GM23248 (cell line): ENCODE data around the gene CTDP1. TPM values are rescaled to one million over a fixed set of nuclear protein-coding genes. Genes with fewer than 3 reads are reported as not detected.

Experiments used
- DNase-seq: peaks from one replicate; pipeline ENCODE4 v3.0.0-alpha.2; 2015
- H2AFZ ChIP-seq: fragments of 200-600 bp; sonication (generic); 2 replicates; pipeline ENCODE4 v1.6.1; 2016; ENCODE audit warnings: antibody characterized with exemption
- H3F3A ChIP-seq: fragments of 200-600 bp; sonication (generic); 2 replicates; pipeline ENCODE4 v1.6.1; 2016; ENCODE audit warnings: mild to moderate bottlenecking, antibody characterized with exemption, mixed run types; ENCODE audit not compliant: insufficient read depth
- H3K27ac ChIP-seq: fragments of 200-600 bp; sonication (generic); 2 replicates; pipeline ENCODE4 v1.5.1; 2016; ENCODE audit warnings: mild to moderate bottlenecking
- H3K27me3 ChIP-seq: fragments of 200-600 bp; sonication (generic); replicated peaks from 2 replicates; pipeline ENCODE4 v1.6.1; 2016; ENCODE audit warnings: mild to moderate bottlenecking; ENCODE audit not compliant: insufficient read depth
- H3K36me3 ChIP-seq: fragments of 200-600 bp; sonication (generic); 2 replicates; pipeline ENCODE4 v1.6.1; 2016; ENCODE audit warnings: low read depth, mild to moderate bottlenecking
- H3K4me1 ChIP-seq: fragments of 200-600 bp; sonication (generic); 2 replicates; pipeline ENCODE4 v1.6.1; 2016; ENCODE audit warnings: mild to moderate bottlenecking; ENCODE audit not compliant: insufficient read depth
- H3K4me2 ChIP-seq: fragments of 200-600 bp; sonication (generic); one replicate; pipeline ENCODE4 v1.6.1; 2016; ENCODE audit warnings: mild to moderate bottlenecking; ENCODE audit not compliant: unreplicated experiment
- H3K4me3 ChIP-seq: fragments of 200-600 bp; sonication (generic); 2 replicates; pipeline ENCODE4 v1.5.1; 2016; ENCODE audit warnings: mild to moderate bottlenecking
- H3K79me2 ChIP-seq: fragments of 200-600 bp; sonication (generic); 2 replicates; pipeline ENCODE4 v1.6.1; 2016; ENCODE audit warnings: mild to moderate bottlenecking; ENCODE audit not compliant: insufficient read depth
- H3K9ac ChIP-seq: fragments of 200-600 bp; sonication (generic); 2 replicates; pipeline ENCODE4 v1.6.1; 2016; ENCODE audit warnings: mild to moderate bottlenecking
- H3K9me2 ChIP-seq: fragments of 200-600 bp; sonication (generic); 2 replicates; pipeline ENCODE4 v1.6.1; 2016; ENCODE audit warnings: mixed run types, mild to moderate bottlenecking, moderate library complexity; ENCODE audit not compliant: insufficient read depth
- H3K9me3 ChIP-seq: fragments of 200-600 bp; sonication (generic); one replicate; pipeline ENCODE4 v1.6.1; 2017; ENCODE audit warnings: low read depth
- H4K20me1 ChIP-seq: fragments of 200-600 bp; sonication (generic); 2 replicates; pipeline ENCODE4 v1.6.0; 2016; ENCODE audit not compliant: insufficient read depth
- EZH2 ChIP-seq: fragments of 200-600 bp; sonication (generic); IDR thresholded peaks from 2 replicates; pipeline ENCODE4 v1.6.1; 2018; ENCODE audit warnings: antibody characterized with exemption, mild to moderate bottlenecking; ENCODE audit not compliant: insufficient read depth, poor library complexity, severe bottlenecking
- EZH2phosphoT487 ChIP-seq: fragments of 200-600 bp; sonication (generic); IDR thresholded peaks from 2 replicates; pipeline ENCODE4 v1.6.1; 2018; ENCODE audit warnings: antibody characterized with exemption, moderate library complexity, mild to moderate bottlenecking, low read depth; ENCODE audit not compliant: insufficient read depth
- WGBS, 2 experiments: methylation state at CpG; one replicate each; pipeline ENCODE4 v1.1.6; 2015 to 2017; ENCODE audit warnings: low lambda C conversion rate in 2 of 2, low coverage in 1 of 2; ENCODE audit errors: missing lambda C conversion rate in 2 of 2; 5-methylcytosine and 5-hydroxymethylcytosine counted together
- in situ Hi-C: fragments of 300-500 bp; cut with MboI; formaldehyde crosslinking; loops from 2 replicates; pipeline ENCODE4 v1.15.0; 2020
- polyA plus RNA-seq: library from polyadenylated mRNA; unstranded; fragments of >200 nt; fragmentation: Nextera tagmentation; extraction: Ambion mirVana; gene quantifications from 2 replicates; pipeline ENCODE4 v1.2.1, GENCODE V29; 2016
- total RNA-seq: library from RNA; depleted of rRNA; stranded (reverse); fragments of >200 nt; shearing (Covaris generic); gene quantifications from 2 replicates; pipeline ENCODE4 v1.2.3, GENCODE V29; 2014

CTDP1 gene
- total and polyA plus RNA-seq, 2 experiments from 2014 or later: 6.7 to 26.0 TPM

DNA sequence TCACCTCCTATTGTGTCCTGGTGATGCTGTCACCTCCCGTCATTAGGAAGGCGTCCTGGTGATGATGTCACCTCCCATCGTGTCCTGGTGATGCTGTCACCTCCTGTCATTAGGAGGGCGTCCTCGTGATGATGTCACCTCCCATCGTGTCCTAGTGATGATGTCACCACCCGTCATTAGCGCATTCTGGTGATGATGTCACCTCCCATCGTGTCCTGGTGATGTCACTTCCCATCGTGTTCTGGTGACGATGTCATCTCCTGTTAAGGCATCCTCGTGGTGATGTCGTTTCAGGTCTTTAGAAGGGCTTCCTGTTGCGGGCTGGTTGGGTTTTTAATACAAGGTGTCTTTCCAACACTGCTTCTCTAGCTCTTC is 40.7 kb downstream of the CTDP1 start:
- no peak overlapping the region for H3K4me3 ChIP-seq
- H3K79me2 ChIP-seq: peaks cover 19% of the 10 kb centered on the region; the same call in 1 of the 2 replicates
- no peaks in the 10 kb centered on the region for H3K4me1 ChIP-seq
- in situ Hi-C loops: no loop called here
- no peaks in the 10 kb centered on the region for H3K9me3 ChIP-seq
- no peak overlapping the region for H3K9ac ChIP-seq
- peaks cover 7% of the 10 kb centered on the region for H3K36me3 ChIP-seq
- no peaks in the 10 kb centered on the region for H3K9me2 ChIP-seq
- TF ChIP-seq EZH2: no peak
- no peak for TF ChIP-seq EZH2phosphoT487
- no peak overlapping the region for H3K27ac ChIP-seq
- H4K20me1 ChIP-seq: no peaks in the 10 kb centered on the region
- WGBS, 2 experiments: 97 to 99% methylated on average over 13 to 14 of the region's 14 CpGs
- H3K4me2 ChIP-seq: no peak overlapping the region
- no peaks in the 10 kb centered on the region for H3K27me3 ChIP-seq
- H2AFZ ChIP-seq: no peak overlapping the region
- 0 out of 2 replicates have a peak, but pooled peaks cover 9% of the 10 kb centered on the region for H3F3A ChIP-seq
- DNase-seq: peak; percentile 38

DNA sequence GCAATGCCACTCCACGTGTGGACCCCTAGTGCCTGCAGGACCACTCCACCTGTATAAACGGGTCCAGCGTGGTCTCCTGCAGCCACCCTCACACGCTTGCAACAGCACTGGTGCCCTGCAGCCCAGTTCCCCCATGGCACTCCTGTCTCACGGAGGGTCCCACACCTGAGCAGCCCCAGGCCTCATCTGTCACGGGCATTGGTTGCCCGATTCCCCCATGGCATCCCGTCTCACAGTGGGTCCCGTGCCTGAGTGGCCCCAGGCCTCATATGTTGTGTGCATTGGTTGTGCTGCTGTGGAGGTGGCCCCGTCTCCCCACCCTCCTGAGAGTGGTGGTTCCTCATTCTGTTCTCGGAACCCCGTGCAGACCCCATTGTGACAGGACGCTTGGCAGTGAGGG is 43.4 kb downstream of the CTDP1 start:
- Histone ChIP-seq H2AFZ (no peak overlapping the region), H3K4me1 (no peaks in the 10 kb centered on the region), H3K9me2 (no peaks in the 10 kb centered on the region), H3K4me2 (no peak overlapping the region), H3K4me3 (no peak overlapping the region), H3K79me2 (peaks cover 44% of the 10 kb centered on the region), H3K27ac (no peak overlapping the region), H3F3A (0 out of 2 replicates have a peak, but pooled peaks cover 9% of the 10 kb centered on the region), H3K9me3 (no peaks in the 10 kb centered on the region), H3K27me3 (no peaks in the 10 kb centered on the region), H3K9ac (no peak overlapping the region), H3K36me3 (peaks cover 7% of the 10 kb centered on the region), H4K20me1 (no peaks in the 10 kb centered on the region)
- DNase-seq: no peak
- in situ Hi-C loops: no loop called here
- 97 to 99% methylated on average over 13 of the region's 13 CpGs for WGBS, 2 experiments
- no peak for TF ChIP-seq EZH2phosphoT487
- TF ChIP-seq EZH2: no peak

- Histone ChIP-seq H3K27ac (no peak overlapping the region), H3K9ac (no peak overlapping the region), H3K9me3 (no peaks in the 10 kb centered on the region), H3K4me3 (no peak overlapping the region), H3K36me3 (peaks cover 7% of the 10 kb centered on the region), H3F3A (0 out of 2 replicates have a peak, but pooled peaks cover 9% of the 10 kb centered on the region), H3K9me2 (no peaks in the 10 kb centered on the region), H4K20me1 (no peaks in the 10 kb centered on the region), H2AFZ (no peak overlapping the region), H3K4me1 (no peaks in the 10 kb centered on the region), H3K27me3 (no peaks in the 10 kb centered on the region), H3K79me2 (peaks cover 48% of the 10 kb centered on the region), H3K4me2 (no peak overlapping the region)
- no peak for DNase-seq
- in situ Hi-C loops: no loop called here
- TF ChIP-seq EZH2phosphoT487 (no peak), EZH2 (no peak)
- WGBS, 2 experiments: 88 to 89% methylated on average over 11 of the region's 11 CpGs
Measured at GRCh38 chr18:79723628-79724027, 44.0 kb downstream of the CTDP1 start.

DNA sequence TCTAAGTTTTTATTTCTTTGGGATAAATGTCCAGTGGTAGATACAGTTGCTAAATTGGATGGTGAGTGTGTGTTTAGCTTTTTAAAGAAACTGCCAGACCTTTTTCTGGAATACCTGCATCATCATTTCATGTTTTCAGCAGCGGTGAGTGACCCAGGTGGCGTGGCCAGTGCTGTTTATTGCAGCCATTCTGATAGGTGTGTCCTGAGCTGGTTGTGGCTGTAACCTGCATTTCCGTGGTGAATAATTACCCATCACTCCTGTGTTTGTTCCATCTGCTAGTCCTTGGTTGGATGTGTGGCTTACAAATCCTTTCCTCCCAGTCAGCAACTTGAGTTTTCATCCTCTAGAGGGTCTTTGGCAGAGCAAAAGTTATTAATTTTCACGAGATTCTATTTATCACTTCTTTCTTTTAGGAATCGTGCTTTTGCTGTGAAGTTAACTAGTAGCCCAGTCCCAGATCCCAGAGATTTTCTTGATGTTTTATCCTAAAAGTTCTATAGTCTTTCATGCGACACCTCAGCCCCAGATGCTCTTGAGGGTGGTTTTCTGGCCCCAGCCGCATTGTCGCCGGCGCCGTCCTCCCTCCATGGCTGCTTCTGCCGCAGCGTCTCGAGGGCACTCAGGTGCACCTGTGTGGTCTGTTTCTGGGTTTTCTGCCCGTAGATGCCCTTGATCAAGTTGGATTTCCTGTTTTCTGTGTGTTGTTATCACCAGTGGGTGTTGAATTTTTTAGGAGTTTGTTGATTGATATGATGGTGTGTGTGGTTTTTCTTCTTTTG is 44.9 kb downstream of the CTDP1 start:
- H3F3A ChIP-seq: 0 out of 2 replicates have a peak, but pooled peaks cover 8% of the 10 kb centered on the region
- peaks cover 7% of the 10 kb centered on the region for H3K36me3 ChIP-seq
- 94 to 95% methylated on average over 15 of the region's 15 CpGs for WGBS, 2 experiments
- no peaks in the 10 kb centered on the region for H3K9me3 ChIP-seq
- no peak overlapping the region for H3K4me2 ChIP-seq
- no peak for DNase-seq
- H2AFZ ChIP-seq: no peak overlapping the region
- no peak overlapping the region for H3K9ac ChIP-seq
- H3K4me3 ChIP-seq: no peak overlapping the region
- H3K4me1 ChIP-seq: no peaks in the 10 kb centered on the region
- H4K20me1 ChIP-seq: no peaks in the 10 kb centered on the region
- H3K27ac ChIP-seq: no peak overlapping the region
- TF ChIP-seq EZH2 (no peak), EZH2phosphoT487 (no peak)
- peaks cover 48% of the 10 kb centered on the region for H3K79me2 ChIP-seq
- H3K27me3 ChIP-seq: no peaks in the 10 kb centered on the region
- no peaks in the 10 kb centered on the region for H3K9me2 ChIP-seq
- in situ Hi-C loops: no loop called here
